DMS153 treated with DMSO at 0.1 percent for 48 hours (cell line): ENCODE results near the gene FHL1.

Experiments
- DNase-seq: peaks from one replicate; lab custom pipeline; 2025; ENCODE audit not compliant: unreplicated experiment; lab: John Stamatoyannopoulos, UW

FHL1 gene

GRCh38 chrX:136250191-136251040 is 103.1 kb downstream of the FHL1 start:
- no peak for DNase-seq

- peak; percentile 11 for DNase-seq
These were observed 104.0 kb downstream of the FHL1 start, which contains the start of gene MAP7D3 for GRCh38 chrX:136251041-136251991. TSS of gene MAP7D3 (minus strand) at chrX:136251400. CDS start at chrX:136251358, 42 bp downstream.

- no peak for DNase-seq
These were observed 108.2 kb downstream of the FHL1 start for GRCh38 chrX:136255541-136255940.

GRCh38 chrX:136256026-136256425 is 108.7 kb downstream of the FHL1 start:
- no peak for DNase-seq

GRCh38 chrX:136258951-136259350 is 111.6 kb downstream of the FHL1 start:
- DNase-seq: no peak

- DNase-seq: no peak
These were observed 112.2 kb downstream of the FHL1 start for GRCh38 chrX:136259543-136259942.

DNA sequence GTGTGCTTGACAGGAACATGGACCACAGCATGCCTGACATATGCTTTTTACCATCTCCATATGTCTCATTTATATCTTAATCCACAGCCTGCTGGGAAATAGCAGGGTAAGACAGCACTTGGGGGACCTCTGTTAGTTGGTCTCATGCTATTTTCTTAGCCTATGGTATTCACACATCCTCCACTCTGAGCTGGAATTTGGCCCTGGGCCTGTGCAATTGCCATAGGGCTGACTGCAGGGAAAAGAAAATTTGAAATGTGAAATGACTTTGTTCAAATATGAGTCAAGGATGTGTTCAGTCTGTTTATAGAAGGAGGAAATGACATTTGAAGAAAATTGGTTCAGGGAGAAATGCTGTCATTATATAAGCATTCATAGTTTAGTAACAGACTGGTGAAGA is 113.4 kb downstream of the FHL1 start:
- no peak for DNase-seq
